IPS-11a (cell line): ENCODE measurements around the gene CEP120.
"Not testable (repeated sequence)": the region's sequence is repeated elsewhere in the genome, so short reads cannot be mapped to it uniquely, and the experiment has no call there.

ENCODE experiments used
- H3K4me3 ChIP-seq: one replicate; pipeline ENCODE4 v1.5.1; 2013; ENCODE audit warnings: low read depth, low read length, control low read depth

The CEP120 gene

DNA sequence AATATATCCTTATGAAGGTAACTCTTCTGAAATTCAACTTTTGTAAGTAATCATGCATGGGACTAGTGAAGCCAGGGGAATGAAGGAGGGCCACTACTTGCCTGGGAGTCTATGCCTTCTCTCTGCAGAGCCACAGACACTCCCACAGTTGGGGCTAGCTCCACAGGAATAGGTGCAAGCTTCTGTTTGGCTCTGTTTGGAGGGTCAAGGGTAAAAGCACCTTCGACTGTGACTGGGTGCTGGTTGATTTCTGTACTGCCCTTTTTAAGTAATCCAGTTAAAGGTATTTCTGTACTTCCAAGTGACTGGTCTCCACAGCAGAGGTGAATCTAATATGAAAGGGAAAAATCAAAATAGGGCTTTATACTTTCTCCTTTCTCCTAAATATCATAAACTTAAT is 32.2 kb downstream of the CEP120 start:
- H3K4me3 ChIP-seq: no peak overlapping the region

DNA sequence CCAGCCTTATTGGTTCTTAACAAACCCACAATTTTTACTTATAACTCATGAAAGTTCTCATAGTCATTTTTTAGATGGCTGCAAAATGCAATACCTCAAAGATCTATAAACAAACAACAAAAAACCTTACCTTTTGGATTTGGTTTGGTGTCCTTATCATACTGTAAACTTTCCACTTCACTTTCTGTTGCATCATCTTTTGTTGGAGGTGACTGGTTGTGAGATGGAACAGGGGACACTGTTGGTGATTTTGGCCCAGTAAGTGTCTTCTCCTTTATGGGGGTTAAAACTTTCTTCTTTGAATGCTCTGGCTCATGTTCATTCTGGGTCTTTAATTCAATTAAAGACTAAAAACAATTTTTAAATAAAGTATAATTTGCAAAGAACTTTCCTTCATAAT is 33.4 kb downstream of the CEP120 start:
- H3K4me3 ChIP-seq: no peak overlapping the region

DNA sequence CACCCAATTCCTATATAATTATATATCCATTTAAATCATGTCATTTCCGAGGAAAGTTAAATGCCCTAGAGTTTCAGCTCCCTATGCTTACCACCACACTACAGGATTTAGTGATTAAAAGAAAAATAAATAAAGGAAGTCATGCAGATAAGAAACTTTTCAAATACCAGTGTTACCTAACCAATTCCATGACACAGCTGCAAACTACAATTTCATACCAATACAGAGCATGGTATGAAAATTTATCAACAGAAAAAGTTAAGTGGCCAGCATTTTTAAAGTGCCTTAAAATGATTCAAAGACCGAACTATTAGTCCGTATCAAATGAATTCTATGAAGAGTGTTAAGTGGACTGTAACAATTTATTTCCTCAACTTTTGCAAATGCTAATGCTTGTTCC is 35.9 kb downstream of the CEP120 start:
- H3K4me3 ChIP-seq: no peak overlapping the region

GRCh38 chr5:123382252-123382651 is 41.0 kb downstream of the CEP120 start:
- no peak overlapping the region for H3K4me3 ChIP-seq

DNA sequence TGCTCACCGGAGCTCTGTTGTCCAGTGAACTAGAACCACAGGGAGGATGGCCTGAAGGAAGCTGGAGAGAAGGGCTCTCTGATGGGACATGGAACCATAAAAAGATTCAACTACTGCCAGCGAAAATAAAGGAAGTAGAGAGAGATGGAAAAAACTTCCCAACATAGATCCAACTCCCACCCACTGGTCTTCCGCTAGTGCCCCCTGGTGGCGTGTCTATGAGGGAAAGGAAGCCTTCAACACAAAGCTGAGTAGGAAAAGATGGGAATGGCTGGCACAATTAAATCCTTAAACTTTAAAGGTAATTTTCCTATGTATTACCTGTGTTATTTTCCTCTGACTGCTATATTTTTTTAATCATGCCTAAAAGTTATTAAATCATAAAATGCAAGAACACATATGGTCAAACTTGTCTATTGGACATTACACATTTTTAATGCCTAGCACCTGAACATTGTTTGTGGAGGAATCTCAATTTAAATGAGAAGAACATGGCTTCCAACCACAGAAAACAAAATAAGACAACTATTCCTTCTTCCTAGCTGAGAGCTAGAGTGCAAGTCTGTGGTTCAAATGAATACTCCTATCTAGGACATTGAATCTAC is 51.5 kb downstream of the CEP120 start:
- H3K4me3 ChIP-seq: no peak overlapping the region

- no peak overlapping the region for H3K4me3 ChIP-seq
Observed at GRCh38 chr5:123369371-123369968, 53.7 kb downstream of the CEP120 start.

GRCh38 chr5:123367739-123368138 is 55.5 kb downstream of the CEP120 start:
- no peak overlapping the region for H3K4me3 ChIP-seq

GRCh38 chr5:123365156-123365555 is 58.0 kb downstream of the CEP120 start:
- no peak overlapping the region for H3K4me3 ChIP-seq

- no peak overlapping the region for H3K4me3 ChIP-seq
Observed at GRCh38 chr5:123364441-123365155, 58.6 kb downstream of the CEP120 start.

DNA sequence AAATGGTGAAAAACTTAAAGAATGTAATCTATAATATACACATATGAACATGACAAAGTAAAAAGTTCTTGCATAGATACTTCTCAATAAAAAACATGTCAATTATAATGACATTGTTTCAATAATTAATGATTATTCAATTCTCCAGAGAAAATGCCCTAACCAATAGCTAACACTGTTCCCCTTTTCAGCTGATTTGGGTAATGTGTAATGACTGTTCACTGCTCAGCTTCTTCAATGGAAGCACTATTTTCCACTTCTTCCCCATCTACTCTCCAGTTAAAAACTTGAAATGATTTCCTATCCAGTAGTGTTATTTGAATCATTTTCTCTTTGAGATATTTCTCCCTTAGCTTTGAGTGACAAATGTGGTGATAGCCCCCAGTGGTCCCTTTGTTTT is 62.3 kb downstream of the CEP120 start:
- no peak overlapping the region for H3K4me3 ChIP-seq

GRCh38 chr5:123360201-123360571 is 63.0 kb downstream of the CEP120 start:
- H3K4me3 ChIP-seq: no peak overlapping the region

DNA sequence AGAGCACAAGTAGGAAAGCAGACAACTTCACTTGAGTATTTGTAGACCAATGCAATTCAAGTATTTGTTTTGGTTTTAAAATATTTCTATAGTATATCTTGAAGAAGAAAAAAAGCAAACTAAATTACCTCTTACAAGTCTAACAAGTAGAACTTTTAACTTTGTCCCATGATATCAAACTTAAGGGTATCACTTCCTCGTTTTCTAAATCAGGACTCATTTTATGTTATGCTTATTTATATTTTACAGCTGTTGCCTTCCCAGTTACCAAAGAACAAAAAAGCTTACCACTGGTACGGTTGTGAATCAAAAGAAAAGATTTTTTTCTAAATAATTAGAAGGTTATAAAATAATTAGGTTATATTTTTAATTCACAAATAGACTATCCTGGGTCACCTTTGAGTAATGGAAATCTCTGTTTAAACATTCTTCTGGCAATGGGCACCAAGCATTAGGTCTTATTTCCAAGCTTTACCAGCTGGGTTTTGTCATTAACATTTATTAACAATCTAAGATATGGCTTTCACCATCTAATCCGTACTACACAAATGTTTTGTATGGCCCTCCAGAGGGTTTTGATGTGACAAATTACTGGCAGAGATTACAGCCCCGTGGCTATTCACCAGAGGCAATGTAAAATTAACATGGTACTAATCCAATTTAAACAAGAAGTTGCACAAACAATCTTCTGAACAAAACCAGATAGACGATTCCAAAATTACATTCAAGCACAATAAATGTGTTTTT is 63.6 kb downstream of the CEP120 start:
- no peak overlapping the region for H3K4me3 ChIP-seq

- no peak overlapping the region for H3K4me3 ChIP-seq
Observed at GRCh38 chr5:123358751-123359150, 64.5 kb downstream of the CEP120 start.

GRCh38 chr5:123358304-123358703 is 64.9 kb downstream of the CEP120 start:
- no peak overlapping the region for H3K4me3 ChIP-seq

DNA sequence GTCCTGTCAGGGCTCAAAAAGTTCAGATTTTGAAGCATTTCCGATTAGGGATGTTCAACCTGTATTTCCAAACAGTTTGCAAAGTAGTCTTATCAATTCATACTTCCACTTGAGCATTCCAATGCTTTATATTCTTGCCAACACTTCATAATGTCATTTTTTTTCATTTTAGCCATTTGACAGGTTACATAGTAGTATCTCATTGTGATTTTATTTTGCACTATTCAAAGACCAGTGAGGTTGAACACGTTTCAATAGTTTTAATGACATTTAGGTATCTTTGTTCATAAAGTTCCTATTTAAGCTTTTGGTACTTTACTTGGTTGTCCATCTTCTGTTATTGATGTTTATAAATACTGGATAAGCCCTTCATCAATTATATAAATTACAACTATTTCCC is 71.4 kb downstream of the CEP120 start:
- no peak overlapping the region for H3K4me3 ChIP-seq

- H3K4me3 ChIP-seq: no peak overlapping the region
Observed at GRCh38 chr5:123351240-123351639, 72.0 kb downstream of the CEP120 start.

- H3K4me3 ChIP-seq: no peak overlapping the region
Observed at GRCh38 chr5:123350742-123351141, 72.5 kb downstream of the CEP120 start.

- H3K4me3 ChIP-seq: no peak overlapping the region
Observed at GRCh38 chr5:123344816-123345426, 78.3 kb downstream of the CEP120 start.

- H3K4me3 ChIP-seq: no peak overlapping the region
Observed at GRCh38 chr5:123340928-123341327, 82.3 kb downstream of the CEP120 start.

GRCh38 chr5:123308377-123308776 is 114.8 kb downstream of the CEP120 start:
- H3K4me3 ChIP-seq: not testable (repeated sequence)

- no peak overlapping the region for H3K4me3 ChIP-seq
Observed at GRCh38 chr5:123305751-123306150, 117.5 kb downstream of the CEP120 start.
